DMS79 (cell line): Measurements from ENCODE around the gene SPANXC.
"Not testable (repeated sequence)": the region's sequence is repeated elsewhere in the genome, so short reads cannot be mapped to it uniquely, and the experiment has no call there.

ENCODE experiments used
- DNase-seq: peaks from one replicate; lab custom pipeline; 2025; lab: John Stamatoyannopoulos, UW

The SPANXC gene, protein sequence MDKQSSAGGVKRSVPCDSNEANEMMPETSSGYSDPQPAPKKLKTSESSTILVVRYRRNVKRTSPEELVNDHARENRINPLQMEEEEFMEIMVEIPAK

DNA sequence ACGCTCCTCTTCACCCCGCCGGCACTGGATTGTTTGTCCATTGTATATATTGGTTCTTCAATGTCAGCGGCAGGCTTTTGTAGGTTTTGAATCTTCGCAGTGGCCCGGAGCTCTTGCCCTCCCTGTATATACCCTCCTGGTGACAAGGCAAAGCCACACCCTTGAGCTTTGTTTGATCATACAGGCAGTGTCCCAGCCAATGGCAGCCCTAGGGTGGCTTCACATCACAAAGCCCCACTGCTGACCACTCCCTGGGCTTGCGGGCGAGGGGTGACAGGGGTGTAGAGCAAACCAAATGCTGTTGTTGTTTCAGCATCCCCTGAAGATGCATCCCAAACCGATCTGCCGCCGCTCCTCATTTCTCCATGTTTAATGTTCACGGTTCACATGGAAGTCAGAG lies at the start of gene SPANXC:
Gene SPANXC (minus strand): TSS at position 101 of the 400 bp plus-strand sequence. CDS start 60 bp downstream, at position 41.
- not testable (repeated sequence) for DNase-seq

DNA sequence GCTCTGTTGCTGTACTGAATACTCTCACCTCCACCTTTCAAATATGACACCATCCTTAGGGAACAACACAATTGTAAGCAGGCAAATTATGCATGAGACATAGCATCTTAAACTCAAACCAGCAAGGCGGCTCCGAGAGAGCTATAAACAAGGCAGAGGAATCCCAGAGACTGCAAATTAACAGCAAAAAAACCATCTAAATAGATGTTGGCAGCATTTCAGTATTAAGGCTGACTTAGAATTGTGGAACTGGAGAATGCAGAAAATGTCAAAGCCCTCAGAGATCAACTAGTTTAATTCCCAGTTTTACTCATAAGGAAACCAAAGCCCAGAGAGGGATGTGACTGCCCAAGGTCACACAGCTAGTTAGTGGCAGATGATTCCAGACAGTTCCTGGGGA lies 37.2 kb upstream of the SPANXC start:
- no peak for DNase-seq

DNA sequence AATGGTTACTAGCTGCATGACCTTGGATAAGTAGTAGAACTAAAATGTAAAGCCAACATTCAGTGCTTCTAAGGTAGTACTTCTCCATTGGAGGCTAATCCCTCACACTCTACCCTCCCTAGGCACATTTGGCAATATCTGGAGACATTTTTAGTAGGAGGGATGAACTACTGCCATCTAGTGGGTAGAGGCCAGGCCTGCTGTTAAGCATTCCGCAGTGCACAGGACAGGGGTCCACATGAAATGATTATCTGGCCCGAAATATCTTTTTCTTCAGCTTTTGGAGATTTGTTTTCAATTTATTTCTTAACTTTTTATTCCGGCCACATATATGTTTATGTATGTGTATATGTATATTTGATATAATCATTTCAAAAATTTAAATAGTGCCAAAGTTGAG lies 36.0 kb upstream of the SPANXC start:
- DNase-seq: no peak

DNA sequence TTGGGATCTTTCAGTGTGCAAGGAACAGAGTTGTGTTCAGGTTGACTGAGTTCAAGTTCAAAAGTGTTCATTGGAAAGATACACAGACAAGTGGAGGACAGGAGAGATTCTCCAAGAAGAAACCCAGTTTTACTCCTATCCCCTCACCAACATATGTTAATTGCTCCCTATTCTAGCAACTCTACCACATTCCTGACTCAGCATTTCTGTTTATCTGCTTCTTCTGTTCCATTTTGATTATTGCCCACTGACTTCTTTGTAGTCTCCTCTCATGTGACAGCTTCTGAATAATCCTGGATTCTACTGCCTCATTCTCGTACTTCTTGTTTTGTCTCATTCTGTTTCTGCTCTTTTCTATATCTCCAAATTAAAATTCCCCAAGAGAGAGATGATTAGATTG lies 15.8 kb upstream of the SPANXC start:
- DNase-seq: no peak

DNA sequence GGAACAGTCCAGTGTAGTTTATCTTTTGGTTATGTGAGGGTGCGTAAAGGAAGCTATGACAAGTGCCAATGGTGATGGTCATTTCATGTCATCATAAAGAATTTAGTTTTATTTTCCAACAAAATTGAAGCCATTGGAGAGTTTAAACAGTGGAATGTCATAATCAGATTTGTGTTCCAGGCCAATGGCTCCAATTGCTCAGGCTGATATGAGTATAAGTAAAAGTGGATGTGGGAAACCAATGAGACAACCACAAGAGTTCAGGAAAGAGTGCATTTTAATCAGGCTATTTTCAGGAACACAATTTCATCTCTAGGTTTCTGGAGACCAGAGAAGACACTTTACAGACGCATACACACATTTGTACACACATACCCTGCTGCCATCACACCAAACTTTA lies 20.7 kb downstream of the SPANXC start:
- DNase-seq: no peak

DNA sequence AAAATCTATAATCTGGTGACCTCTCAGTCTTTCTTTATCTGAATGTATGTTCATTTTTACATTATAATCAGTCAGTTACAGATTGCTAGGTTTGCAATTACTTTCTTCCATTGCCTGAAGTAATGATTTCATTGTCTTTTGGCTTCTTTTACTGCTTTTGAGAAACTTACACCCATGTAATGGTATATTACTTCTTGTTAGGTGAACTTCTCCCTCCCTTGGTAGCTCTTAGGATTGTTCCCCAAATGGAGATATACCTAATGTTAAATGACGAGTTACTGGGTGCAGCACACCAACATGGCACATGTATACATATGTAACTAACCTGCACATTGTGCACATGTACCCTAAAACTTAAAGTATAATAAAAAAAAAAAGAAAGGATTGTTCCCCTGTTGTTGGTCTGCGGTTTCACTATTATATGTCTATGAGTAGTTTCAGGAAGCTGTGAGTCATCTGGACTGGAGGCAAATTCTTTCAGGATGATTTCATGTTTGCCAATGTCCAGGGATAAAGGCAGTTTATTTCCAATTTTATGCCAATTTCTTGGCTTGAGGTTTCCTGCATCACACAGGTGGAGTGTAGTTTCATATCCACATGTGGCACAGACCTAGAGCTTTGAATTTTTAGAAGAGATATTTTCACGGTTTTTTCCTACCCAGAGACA lies 21.8 kb downstream of the SPANXC start:
- DNase-seq: no peak

DNA sequence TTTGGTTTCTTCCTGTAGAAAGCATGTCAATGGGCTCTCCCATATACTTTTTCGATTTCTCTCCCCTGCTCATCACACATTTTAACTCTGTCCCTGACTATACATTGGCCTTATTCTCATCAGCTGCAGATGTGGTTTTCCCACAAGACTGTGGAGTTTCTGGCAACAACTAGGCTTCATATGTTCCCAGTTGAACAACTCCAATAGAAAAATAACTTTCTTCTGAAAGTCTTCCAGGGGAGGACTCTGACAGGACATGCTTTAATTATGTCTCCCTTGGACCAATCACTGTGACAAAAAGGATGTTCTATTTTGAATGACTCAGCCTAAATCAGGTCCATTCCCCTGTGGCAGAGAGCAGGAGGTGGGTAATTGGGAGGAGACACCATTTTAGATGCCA lies 28.1 kb downstream of the SPANXC start:
- no peak for DNase-seq

DNA sequence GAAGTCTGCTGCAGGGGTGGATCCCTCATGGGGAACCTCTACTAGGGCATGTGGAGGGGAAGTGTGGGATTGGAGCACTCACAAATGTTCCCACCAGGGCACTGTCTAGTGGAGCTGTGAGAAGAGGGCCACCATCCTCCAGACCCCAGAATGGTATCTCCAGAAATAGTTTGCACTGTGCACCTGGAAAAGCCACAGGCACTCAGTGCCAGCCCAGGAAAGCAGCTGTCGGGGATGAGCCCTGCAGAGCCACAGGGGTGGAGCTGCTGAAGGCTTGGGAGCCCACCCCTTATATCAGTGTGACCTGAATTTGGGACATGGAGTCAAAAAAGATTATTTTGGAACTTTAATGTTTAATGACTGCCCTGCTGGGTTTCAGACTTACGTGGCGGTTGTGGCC lies 40.4 kb downstream of the SPANXC start:
- DNase-seq: no peak
